ENCODE data around the gene ZNF536. TPM values are rescaled to one million over a fixed set of nuclear protein-coding genes. Genes with fewer than 3 reads are reported as not detected.

Gene ZNF536
- total RNA-seq, 1 experiment from 2014 or later = not detected

- no peaks in the 10 kb centered on the region for H3K79me1 ChIP-seq (ENCODE audit: insufficient read depth, low read depth, low read length, poor library complexity, severe bottlenecking)
- 0 out of 4 replicates have a peak, but pooled peaks cover 0 to 7% of the 10 kb centered on the region in 2 experiments for H3K4me1 Mint-ChIP-seq
- no peaks in the 10 kb centered on the region for H3K9me3 ChIP-seq (ENCODE audit: control insufficient read depth, low read depth, low read length)
- H3K27ac ChIP-seq (ENCODE audit: insufficient read length, low read depth, low read length) = no peak overlapping the region
- H3K23me2 ChIP-seq (ENCODE audit: insufficient read length, low read depth, low read length, poor library complexity, severe bottlenecking) = no peaks in the 10 kb centered on the region
- no peak overlapping the region for H2BK15ac ChIP-seq (ENCODE audit: low read depth, low read length)
- H3K18ac ChIP-seq (ENCODE audit: insufficient read length, low read depth, low read length) = no peak overlapping the region
- no peak overlapping the region for H2AFZ ChIP-seq (ENCODE audit: low read length)
- H2BK12ac ChIP-seq (ENCODE audit: insufficient read length, low read depth, low read length) = no peak overlapping the region
- no peaks in the 10 kb centered on the region for H3K36me3 Mint-ChIP-seq (ENCODE audit: insufficient read depth in 1 of 3, low read depth in 3 of 3)
- no peak overlapping the region for H3K4ac ChIP-seq (ENCODE audit: low read depth, low read length)
- H3K27me3 ChIP-seq (ENCODE audit: insufficient read depth, low read length) = no peaks in the 10 kb centered on the region
- H3K4me1 ChIP-seq (ENCODE audit: insufficient read depth, low read length) = no peaks in the 10 kb centered on the region
- no peak overlapping the region for H3K4me2 ChIP-seq (ENCODE audit: insufficient read depth, insufficient read length, low read length)
- H4K8ac ChIP-seq (replicated peaks; ENCODE audit: insufficient read length, low read depth, low read length) = no peak overlapping the region
- no peak overlapping the region for H3K9ac ChIP-seq (ENCODE audit: extremely low read depth, insufficient read length, low read length)
- no peak overlapping the region for H2BK5ac ChIP-seq (ENCODE audit: insufficient read length, low read length)
- no peak overlapping the region for H3K56ac ChIP-seq (ENCODE audit: insufficient read length, low read depth, low read length)
- no peaks in the 10 kb centered on the region for H4K20me1 ChIP-seq (ENCODE audit: control insufficient read depth, insufficient read depth, insufficient read length)
- no peak for DNase-seq
- no peak overlapping the region for H2BK20ac ChIP-seq (ENCODE audit: low read depth, low read length, poor library complexity, severe bottlenecking)
- H3K27ac Mint-ChIP-seq = no peak overlapping the region; a peak in 1 of 7 replicates
- no peaks in the 10 kb centered on the region; a peak in 2 of 5 replicates for H3K9me3 Mint-ChIP-seq
- TF ChIP-seq, protein P1, sequence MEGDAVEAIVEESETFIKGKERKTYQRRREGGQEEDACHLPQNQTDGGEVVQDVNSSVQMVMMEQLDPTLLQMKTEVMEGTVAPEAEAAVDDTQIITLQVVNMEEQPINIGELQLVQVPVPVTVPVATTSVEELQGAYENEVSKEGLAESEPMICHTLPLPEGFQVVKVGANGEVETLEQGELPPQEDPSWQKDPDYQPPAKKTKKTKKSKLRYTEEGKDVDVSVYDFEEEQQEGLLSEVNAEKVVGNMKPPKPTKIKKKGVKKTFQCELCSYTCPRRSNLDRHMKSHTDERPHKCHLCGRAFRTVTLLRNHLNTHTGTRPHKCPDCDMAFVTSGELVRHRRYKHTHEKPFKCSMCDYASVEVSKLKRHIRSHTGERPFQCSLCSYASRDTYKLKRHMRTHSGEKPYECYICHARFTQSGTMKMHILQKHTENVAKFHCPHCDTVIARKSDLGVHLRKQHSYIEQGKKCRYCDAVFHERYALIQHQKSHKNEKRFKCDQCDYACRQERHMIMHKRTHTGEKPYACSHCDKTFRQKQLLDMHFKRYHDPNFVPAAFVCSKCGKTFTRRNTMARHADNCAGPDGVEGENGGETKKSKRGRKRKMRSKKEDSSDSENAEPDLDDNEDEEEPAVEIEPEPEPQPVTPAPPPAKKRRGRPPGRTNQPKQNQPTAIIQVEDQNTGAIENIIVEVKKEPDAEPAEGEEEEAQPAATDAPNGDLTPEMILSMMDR (conservative IDR thresholded peaks at IDR 0.05) = no peak
- WGBS (ENCODE audit: extremely low coverage, insufficient read length, low lambda C conversion rate) = no CpG with 5 or more reads among the region's 6 CpGs
- no peak overlapping the region for H2BK120ac ChIP-seq (ENCODE audit: low read depth, low read length, poor library complexity, severe bottlenecking)
- no peak overlapping the region for H3K4me3 Mint-ChIP-seq
- no peak overlapping the region for H3T11ph ChIP-seq (ENCODE audit: low read length)
- no peaks in the 10 kb centered on the region; the same call in 1 of the 2 replicates for H3K79me2 ChIP-seq (ENCODE audit: insufficient read depth, low read length)
- H4K91ac ChIP-seq (ENCODE audit: insufficient read length, low read depth, low read length) = no peak overlapping the region
- no peak overlapping the region for H3K23ac ChIP-seq (ENCODE audit: insufficient read length, low read depth, low read length)
- no peak overlapping the region for H4K5ac ChIP-seq (ENCODE audit: insufficient read length, low read depth, low read length)
- no peak overlapping the region for H2AK5ac ChIP-seq (ENCODE audit: insufficient read length, low read length)
- peaks cover 10% of the 10 kb centered on the region for H3K27me3 Mint-ChIP-seq (ENCODE audit: low read depth)
- no peak overlapping the region for H3K14ac ChIP-seq (ENCODE audit: insufficient read depth, low read length)
Measured at GRCh38 chr19:30480097-30480496, 107.9 kb downstream of the ZNF536 start.

Data from H9 (cell line).